HEK293 (cell line): ENCODE results near the gene PRKCZ.
A peak's percentile ranks its signal among the peaks of the same experiment; 100 is the strongest.

Experiments used
- ATF2 ChIP-seq: fragments of 450-650 bp; formaldehyde crosslinking; IDR thresholded peaks from 2 replicates; pipeline ENCODE4 v1.5.1; 2016; ENCODE audit warnings: missing biosample characterization, missing genetic modification characterization, low read depth
- BCL11B ChIP-seq: fragments of 450-650 bp; formaldehyde crosslinking; IDR thresholded peaks from 2 replicates; pipeline ENCODE4 v1.5.1; 2016; ENCODE audit warnings: low read depth, missing biosample characterization, missing genetic modification characterization
- FEZF1 ChIP-seq: fragments of 450-650 bp; formaldehyde crosslinking; IDR thresholded peaks from 2 replicates; pipeline ENCODE4 v1.5.1; 2016; ENCODE audit warnings: missing biosample characterization, missing genetic modification characterization
- GLI4 ChIP-seq: fragments of 450-650 bp; formaldehyde crosslinking; IDR thresholded peaks from 2 replicates; pipeline ENCODE4 v1.5.1; 2016; ENCODE audit warnings: missing biosample characterization, missing genetic modification characterization
- HOXA7 ChIP-seq: sonication (generic); formaldehyde crosslinking; IDR thresholded peaks from 2 replicates; pipeline ENCODE4 v1.8.1; 2022; ENCODE audit warnings: missing genetic modification reagents, borderline replicate concordance
- HOXC10 ChIP-seq: sonication (generic); formaldehyde crosslinking; IDR thresholded peaks from 2 replicates; pipeline ENCODE4 v1.8.1; 2023; ENCODE audit warnings: mild to moderate bottlenecking, missing genetic modification reagents
- REST ChIP-seq: fragments of 450-650 bp; formaldehyde crosslinking; IDR thresholded peaks from 2 replicates; pipeline ENCODE4 v1.5.1; 2016; ENCODE audit warnings: missing biosample characterization, missing genetic modification characterization
- WT1 ChIP-seq: fragments of 450-650 bp; formaldehyde crosslinking; IDR thresholded peaks from 2 replicates; pipeline ENCODE4 v1.5.1; 2016; ENCODE audit warnings: missing biosample characterization, missing genetic modification characterization
- ZBTB17 ChIP-seq: fragments of 450-650 bp; formaldehyde crosslinking; IDR thresholded peaks from 2 replicates; pipeline ENCODE4 v1.5.1; 2016; ENCODE audit warnings: missing biosample characterization, missing genetic modification characterization
- ZBTB20 ChIP-seq: fragments of 450-650 bp; formaldehyde crosslinking; IDR thresholded peaks from 2 replicates; pipeline ENCODE4 v1.5.1; 2016; ENCODE audit warnings: missing biosample characterization, missing genetic modification characterization
- ZBTB44 ChIP-seq: fragments of 450-650 bp; IDR thresholded peaks from 2 replicates; pipeline ENCODE4 v1.5.1; 2018; ENCODE audit warnings: missing biosample characterization, mild to moderate bottlenecking, missing genetic modification characterization
- ZBTB48 ChIP-seq: fragments of 450-650 bp; formaldehyde crosslinking; IDR thresholded peaks from 2 replicates; pipeline ENCODE4 v1.5.1; 2016; ENCODE audit warnings: missing biosample characterization, missing genetic modification characterization
- ZBTB8A ChIP-seq: fragments of 450-650 bp; formaldehyde crosslinking; IDR thresholded peaks from 2 replicates; pipeline ENCODE4 v1.5.1; 2016; ENCODE audit warnings: missing biosample characterization, missing genetic modification characterization
- ZNF112 ChIP-seq: fragments of 450-650 bp; formaldehyde crosslinking; IDR thresholded peaks from 2 replicates; pipeline ENCODE4 v1.5.0; 2017; ENCODE audit warnings: missing biosample characterization, missing genetic modification characterization
- ZNF146 ChIP-seq: fragments of 450-650 bp; formaldehyde crosslinking; IDR thresholded peaks from 2 replicates; pipeline ENCODE4 v1.5.1; 2016; ENCODE audit warnings: missing biosample characterization, missing genetic modification characterization
- ZNF202 ChIP-seq: fragments of 450-650 bp; formaldehyde crosslinking; IDR thresholded peaks from 2 replicates; pipeline ENCODE4 v1.5.1; 2016; ENCODE audit warnings: missing biosample characterization, missing genetic modification characterization, borderline replicate concordance
- ZNF26 ChIP-seq: fragments of 450-650 bp; formaldehyde crosslinking; IDR thresholded peaks from 2 replicates; pipeline ENCODE4 v1.5.1; 2016; ENCODE audit warnings: missing biosample characterization, missing genetic modification characterization
- ZNF266 ChIP-seq: fragments of 450-650 bp; formaldehyde crosslinking; IDR thresholded peaks from 2 replicates; pipeline ENCODE4 v1.5.1; 2016; ENCODE audit warnings: missing biosample characterization, missing genetic modification characterization, low read depth
- ZNF302 ChIP-seq: fragments of 450-650 bp; formaldehyde crosslinking; IDR thresholded peaks from 2 replicates; pipeline ENCODE4 v1.5.1; 2016; ENCODE audit warnings: missing biosample characterization, missing genetic modification characterization, low read depth
- ZNF416 ChIP-seq: fragments of 450-650 bp; formaldehyde crosslinking; IDR thresholded peaks from 2 replicates; pipeline ENCODE4 v1.5.1; 2016; ENCODE audit warnings: missing biosample characterization, missing genetic modification characterization
- ZNF433 ChIP-seq: fragments of 450-650 bp; formaldehyde crosslinking; IDR thresholded peaks from 2 replicates; pipeline ENCODE4 v1.5.1; 2016; ENCODE audit warnings: missing biosample characterization, missing genetic modification characterization, low read depth
- ZNF473 ChIP-seq: fragments of 450-650 bp; formaldehyde crosslinking; IDR thresholded peaks from 2 replicates; pipeline ENCODE4 v1.5.1; 2017; ENCODE audit warnings: missing biosample characterization, missing genetic modification characterization
- ZNF561 ChIP-seq: fragments of 450-650 bp; IDR thresholded peaks from 2 replicates; pipeline ENCODE4 v1.5.1; 2018; ENCODE audit warnings: missing biosample characterization, missing genetic modification characterization, borderline replicate concordance
- ZNF580 ChIP-seq: fragments of 450-650 bp; formaldehyde crosslinking; IDR thresholded peaks from 2 replicates; pipeline ENCODE4 v1.5.1; 2016; ENCODE audit warnings: missing biosample characterization, missing genetic modification characterization
- ZNF660 ChIP-seq: fragments of 450-650 bp; IDR thresholded peaks from 2 replicates; pipeline ENCODE4 v1.5.1; 2018; ENCODE audit warnings: missing biosample characterization, mild to moderate bottlenecking, missing genetic modification characterization
- ZNF747 ChIP-seq: fragments of 450-650 bp; formaldehyde crosslinking; IDR thresholded peaks from 2 replicates; pipeline ENCODE4 v1.5.1; 2016; ENCODE audit warnings: missing biosample characterization, missing genetic modification characterization
- ZSCAN16 ChIP-seq: fragments of 450-650 bp; formaldehyde crosslinking; IDR thresholded peaks from 2 replicates; pipeline ENCODE4 v1.5.1; 2016; ENCODE audit warnings: missing biosample characterization, missing genetic modification characterization
- TF ChIP-seq, protein P1 (sequence below): fragments of 450-650 bp; formaldehyde crosslinking; IDR thresholded peaks from 2 replicates; pipeline ENCODE4 v1.5.1; 2016; ENCODE audit warnings: missing biosample characterization, missing genetic modification characterization
- TF ChIP-seq, protein P2 (sequence below): fragments of 450-650 bp; formaldehyde crosslinking; IDR thresholded peaks from 2 replicates; pipeline ENCODE4 v1.5.1; 2016; ENCODE audit warnings: missing biosample characterization, missing genetic modification characterization

PRKCZ gene

GRCh38 chr1:2230781-2231531, 180.7 kb downstream of the PRKCZ start (continued):
- TF ChIP-seq FEZF1 (no peak), ZNF26 (tag by site-specific recombination) (no peak), ZBTB17 (tag by site-specific recombination) (no peak), ZNF202 (no peak), ATF2 (tag by site-specific recombination) (peak; percentile 15; the same call in 1 of the 2 replicates), REST (tag by site-specific recombination) (no peak), ZNF660 (tag by site-specific recombination) (no peak), WT1 (no peak), ZNF580 (tag by site-specific recombination) (no peak), ZNF416 (no peak), ZNF433 (tag by site-specific recombination) (no peak), BCL11B (tag by site-specific recombination) (peak; percentile 79), ZBTB20 (tag by site-specific recombination) (peak; percentile 88), ZNF302 (no peak), ZNF747 (tag by site-specific recombination) (no peak), ZNF473 (tag by site-specific recombination) (no peak), ZSCAN16 (tag by site-specific recombination) (no peak), GLI4 (tag by site-specific recombination) (no peak), ZBTB44 (tag by site-specific recombination) (no peak), ZBTB48 (tag by site-specific recombination) (peak; percentile 73; the same call in 1 of the 2 replicates), HOXC10 (CRISPR knock-in tag) (no peak), ZNF266 (tag by site-specific recombination) (no peak), HOXA7 (CRISPR knock-in tag) (no peak), ZBTB8A (tag by site-specific recombination) (peak; percentile 34; the same call in 1 of the 2 replicates), ZNF112 (tag by site-specific recombination) (no peak), ZNF561 (no peak), ZNF146 (tag by site-specific recombination) (no peak)
- TF ChIP-seq, protein P1, sequence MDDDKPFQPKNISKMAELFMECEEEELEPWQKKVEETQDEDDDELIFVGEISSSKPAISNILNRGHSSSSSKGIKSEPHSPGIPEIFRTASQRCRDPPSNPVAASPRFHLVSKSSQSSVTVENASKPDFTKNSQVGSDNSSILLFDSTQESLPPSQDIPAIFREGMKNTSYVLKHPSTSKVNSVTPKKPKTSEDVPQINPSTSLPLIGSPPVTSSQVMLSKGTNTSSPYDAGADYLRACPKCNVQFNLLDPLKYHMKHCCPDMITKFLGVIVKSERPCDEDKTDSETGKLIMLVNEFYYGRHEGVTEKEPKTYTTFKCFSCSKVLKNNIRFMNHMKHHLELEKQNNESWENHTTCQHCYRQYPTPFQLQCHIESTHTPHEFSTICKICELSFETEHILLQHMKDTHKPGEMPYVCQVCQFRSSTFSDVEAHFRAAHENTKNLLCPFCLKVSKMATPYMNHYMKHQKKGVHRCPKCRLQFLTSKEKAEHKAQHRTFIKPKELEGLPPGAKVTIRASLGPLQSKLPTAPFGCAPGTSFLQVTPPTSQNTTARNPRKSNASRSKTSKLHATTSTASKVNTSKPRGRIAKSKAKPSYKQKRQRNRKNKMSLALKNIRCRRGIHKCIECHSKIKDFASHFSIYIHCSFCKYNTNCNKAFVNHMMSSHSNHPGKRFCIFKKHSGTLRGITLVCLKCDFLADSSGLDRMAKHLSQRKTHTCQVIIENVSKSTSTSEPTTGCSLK (tag by site-specific recombination), result no peak
- TF ChIP-seq, protein P2, sequence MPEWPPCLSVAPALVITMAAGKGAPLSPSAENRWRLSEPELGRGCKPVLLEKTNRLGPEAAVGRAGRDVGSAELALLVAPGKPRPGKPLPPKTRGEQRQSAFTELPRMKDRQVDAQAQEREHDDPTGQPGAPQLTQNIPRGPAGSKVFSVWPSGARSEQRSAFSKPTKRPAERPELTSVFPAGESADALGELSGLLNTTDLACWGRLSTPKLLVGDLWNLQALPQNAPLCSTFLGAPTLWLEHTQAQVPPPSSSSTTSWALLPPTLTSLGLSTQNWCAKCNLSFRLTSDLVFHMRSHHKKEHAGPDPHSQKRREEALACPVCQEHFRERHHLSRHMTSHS (tag by site-specific recombination), result no peak
